Activated T-cell treated with anti-CD3 and anti-CD28 coated beads for 24 hours (primary cell): Measurements from ENCODE around the gene RXFP1.

Experiments used
- DNase-seq: peaks from one replicate; pipeline ENCODE4 v3.0.0-alpha.2; 2020; ENCODE audit warnings: low read depth

Gene RXFP1

DNA sequence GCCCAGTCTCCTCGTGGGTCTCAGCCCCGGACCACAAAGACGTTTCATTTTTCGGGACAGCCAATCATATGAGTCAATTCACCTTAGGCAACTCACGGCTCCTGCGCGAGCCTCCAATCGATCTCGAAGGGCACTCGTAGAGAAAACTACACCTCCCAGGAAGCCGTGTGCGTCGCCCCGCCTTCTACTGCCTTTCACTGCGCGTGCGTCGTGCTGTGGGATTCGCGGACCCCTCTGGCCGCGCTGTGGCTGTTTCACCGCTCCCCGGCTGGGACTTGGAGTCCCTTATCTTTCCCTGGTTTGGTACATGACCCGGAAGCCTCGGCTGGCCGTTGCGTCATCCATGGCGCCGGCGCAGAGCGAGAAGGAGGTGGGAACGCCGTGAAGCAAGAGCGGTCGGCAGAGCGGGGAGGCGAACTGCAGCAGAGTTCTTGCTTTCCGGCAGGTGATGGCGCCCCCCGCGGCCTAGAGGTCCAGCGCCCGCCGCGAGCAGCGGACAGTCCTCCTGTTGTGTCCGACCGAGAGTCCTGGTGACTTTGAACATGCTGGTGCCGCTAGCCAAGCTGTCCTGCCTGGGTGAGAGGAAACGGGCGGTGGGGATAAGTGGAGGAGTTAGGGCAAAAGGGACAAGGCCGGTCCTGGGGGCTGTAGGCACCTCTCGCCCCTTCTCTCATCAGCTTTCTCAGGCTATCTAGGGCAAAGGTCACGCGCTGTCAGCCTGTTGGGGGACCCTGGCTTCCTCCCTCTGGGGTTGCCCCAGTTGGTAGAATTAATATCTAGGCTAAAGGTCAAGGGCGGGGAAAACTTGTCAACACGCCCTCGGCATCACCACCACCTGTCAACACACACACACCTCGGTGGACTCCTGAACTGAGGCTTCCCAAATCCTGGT, 150.5 kb downstream of the RXFP1 start, which contains the start of gene ETFDH:
ETFDH (plus strand) TSS at position 382 of the 892 bp plus-strand sequence; CDS start at position 543, 161 bp downstream.
- DNase-seq: peak; percentile 98

DNA sequence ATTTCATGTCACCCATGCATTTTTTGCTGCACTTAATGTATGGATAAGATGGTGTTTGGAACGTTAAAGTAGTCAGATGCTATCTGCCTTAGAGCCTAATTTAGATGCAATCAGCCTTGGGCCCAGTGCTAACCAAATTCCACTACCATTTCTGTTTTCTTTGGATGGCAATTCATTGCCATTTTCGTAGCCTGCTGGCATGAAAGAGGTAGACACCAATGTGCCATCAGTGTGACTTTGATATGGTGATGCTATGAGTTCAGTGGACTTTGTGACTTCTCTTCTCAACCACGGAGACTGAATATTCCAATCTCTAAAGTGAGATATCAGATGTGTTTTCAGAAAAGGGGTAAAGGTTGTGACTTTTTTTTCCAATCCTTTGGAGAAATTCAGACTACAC, 152.0 kb downstream of the RXFP1 start:
- DNase-seq: no peak

DNA sequence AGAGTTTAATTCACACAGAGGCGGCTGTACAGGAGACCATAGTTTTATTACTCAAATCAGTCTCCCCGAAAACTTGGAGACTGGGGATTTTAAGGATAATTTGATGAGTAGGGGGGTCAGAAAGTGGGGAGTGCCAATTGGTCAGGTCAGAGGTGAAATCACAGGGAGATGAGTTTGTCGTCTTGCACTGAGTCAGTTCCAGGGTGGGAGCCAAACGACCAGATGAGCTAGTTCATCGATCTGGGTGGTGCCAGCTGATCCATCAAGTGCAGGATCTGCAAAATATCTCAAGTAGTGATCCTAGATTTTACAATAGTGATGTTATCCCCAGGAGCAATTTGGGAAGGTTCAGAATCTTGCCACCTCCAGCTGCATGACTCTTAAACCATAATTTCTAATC, 154.4 kb downstream of the RXFP1 start:
- no peak for DNase-seq

- no peak for DNase-seq
These were observed 157.1 kb downstream of the RXFP1 start for GRCh38 chr4:158678767-158679166.

DNA sequence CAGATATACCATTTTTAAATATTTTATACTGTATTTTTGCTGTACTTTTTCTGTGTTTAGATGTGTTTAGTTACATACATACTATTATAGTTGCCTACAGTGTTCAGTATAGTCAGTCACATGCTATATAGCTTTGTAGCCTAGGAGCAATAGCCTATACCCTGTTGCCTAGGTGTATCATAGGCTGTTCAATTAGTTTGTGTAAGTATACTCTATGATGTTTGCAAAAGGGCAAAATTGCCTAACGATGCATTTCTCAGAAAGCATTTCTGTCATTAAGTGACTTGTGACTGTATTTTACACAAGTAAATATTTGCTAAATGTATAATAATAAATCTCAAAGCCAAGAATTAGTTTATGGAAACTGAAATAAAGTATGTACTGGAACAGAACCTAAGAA, 159.9 kb downstream of the RXFP1 start:
- no peak for DNase-seq

DNA sequence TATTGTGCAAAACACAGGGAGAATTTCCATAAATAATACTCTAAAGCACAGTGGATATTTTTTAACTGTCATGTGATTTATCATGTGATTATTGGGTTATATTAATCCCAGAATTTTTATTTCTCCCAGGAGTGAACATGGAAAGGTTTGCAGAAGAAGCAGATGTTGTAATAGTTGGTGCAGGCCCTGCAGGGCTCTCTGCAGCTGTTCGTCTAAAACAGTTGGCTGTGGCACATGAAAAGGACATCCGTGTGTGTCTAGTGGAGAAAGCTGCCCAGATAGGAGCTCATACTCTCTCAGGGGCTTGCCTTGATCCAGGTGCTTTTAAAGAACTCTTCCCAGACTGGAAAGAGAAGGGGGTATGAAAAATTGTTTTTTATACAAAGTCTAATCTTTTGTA, 160.4 kb downstream of the RXFP1 start:
- DNase-seq: no peak

- DNase-seq: no peak
These were observed 167.1 kb downstream of the RXFP1 start for GRCh38 chr4:158688813-158689212.
